RWPE1 (cell line): ENCODE data around the gene GPD1.

Source experiments
- CTCF ChIA-PET: fragments of 350-600 bp; sonication (Branson Sonifier 250); formaldehyde crosslinking; extraction: SDS; loops from one replicate; lab custom pipeline; 2021; lab: Yijun Ruan, JAX
- POLR2A ChIA-PET: fragments of 400-600 bp; formaldehyde crosslinking; extraction: SDS; loops from one replicate; lab custom pipeline; 2020; ENCODE audit warnings: antibody characterized with exemption; ENCODE audit not compliant: low non-redundant PET; lab: Yijun Ruan, JAX
- DNase-seq: peaks from one replicate; pipeline ENCODE4 v3.0.0; 2012; ENCODE audit warnings: low spot score
- H3K27ac ChIP-seq: fragments of 450-650 bp; 2 replicates; pipeline ENCODE4 v1.5.1; 2017
- CTCF ChIP-seq: fragments of 450-650 bp; conservative IDR thresholded peaks from 2 replicates; pipeline ENCODE4 v1.5.1; 2017; ENCODE audit warnings: low read depth, mild to moderate bottlenecking

Gene GPD1

GRCh38 chr12:50105913-50106450 lies 2.2 kb downstream of the GPD1 start:
- POLR2A ChIA-PET = interaction anchor here (0.6 kb wide), 1 partner anchor 65 kb away, joined by 6 read pairs; no protein-coding TSS in a partner anchor
- DNase-seq = no peak
- no peak overlapping the region for H3K27ac ChIP-seq
- TF ChIP-seq CTCF = no peak
- CTCF ChIA-PET = interaction anchor here (0.5 to 0.6 kb wide), 2 partner anchors 133 to 267 kb away, joined by 3 to 8 read pairs; no protein-coding TSS in a partner anchor

DNA sequence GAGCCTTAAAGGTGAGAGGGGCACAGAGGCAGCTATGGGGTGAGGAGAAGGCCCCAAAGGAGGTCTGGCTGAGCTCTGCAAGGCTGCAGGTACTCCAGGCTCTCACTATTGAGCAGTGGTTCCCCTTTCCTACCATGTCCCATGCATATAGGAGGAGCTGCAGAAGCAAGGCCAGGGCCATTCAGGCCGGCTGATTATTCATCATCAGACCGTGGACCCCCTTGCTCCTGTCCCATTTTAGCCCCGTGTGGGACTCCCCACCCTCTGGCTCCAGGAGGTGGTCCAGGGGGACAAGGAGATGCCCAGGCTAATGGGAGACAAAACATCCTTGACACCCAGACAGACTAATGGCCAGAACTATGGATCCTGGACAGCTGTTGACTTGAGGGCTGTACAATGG lies 3.1 kb downstream of the GPD1 start:
- H3K27ac ChIP-seq = no peak overlapping the region
- ChIA-PET POLR2A (no interaction called here), CTCF (interaction anchor here (1.0 kb wide), 1 partner anchor 69 kb away, joined by 6 read pairs; no protein-coding TSS in a partner anchor)
- no peak for DNase-seq
- no peak for TF ChIP-seq CTCF

DNA sequence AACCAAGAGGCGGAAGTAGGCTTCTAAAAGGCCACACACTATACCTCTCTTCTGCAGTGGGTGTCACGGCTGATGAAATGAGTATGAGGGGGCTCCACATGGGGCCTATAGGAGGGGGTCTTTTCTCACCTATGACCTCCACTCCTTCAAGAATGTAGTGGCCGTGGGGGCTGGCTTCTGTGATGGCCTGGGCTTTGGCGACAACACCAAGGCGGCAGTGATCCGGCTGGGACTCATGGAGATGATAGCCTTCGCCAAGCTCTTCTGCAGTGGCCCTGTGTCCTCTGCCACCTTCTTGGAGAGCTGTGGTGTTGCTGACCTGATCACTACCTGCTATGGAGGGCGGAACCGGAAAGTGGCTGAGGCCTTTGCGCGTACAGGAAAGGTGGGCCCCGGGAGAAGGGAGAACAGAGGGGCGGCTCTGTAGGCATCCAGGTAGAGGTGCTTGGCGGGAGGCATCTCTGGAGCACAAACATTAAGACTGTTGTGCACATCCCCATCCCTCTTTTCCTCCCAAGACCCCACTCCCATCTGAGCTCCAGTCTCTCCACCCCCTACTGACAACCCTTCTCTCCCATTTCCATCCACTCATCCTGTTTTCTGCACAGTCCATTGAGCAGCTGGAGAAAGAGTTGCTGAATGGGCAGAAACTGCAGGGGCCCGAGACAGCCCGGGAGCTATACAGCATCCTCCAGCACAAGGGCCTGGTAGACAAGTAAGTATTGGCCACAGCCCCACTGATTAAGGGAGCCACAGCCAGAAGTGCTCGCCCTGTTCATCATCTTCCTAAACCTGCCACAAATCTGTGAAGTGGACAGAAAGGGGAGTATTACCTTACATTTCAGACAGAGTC lies 3.8 kb downstream of the GPD1 start:
- ChIA-PET CTCF (interaction anchor here (0.6 to 1.0 kb wide), 2 partner anchors 68 to 139 kb away, joined by 6 read pairs; no protein-coding TSS in a partner anchor), POLR2A (no interaction called here)
- no peak for DNase-seq
- no peak for TF ChIP-seq CTCF
- H3K27ac ChIP-seq = no peak overlapping the region

- CTCF ChIA-PET = no interaction called here
- no peak for TF ChIP-seq CTCF
- no peak for DNase-seq
- peak overlapping the region; percentile 92 for H3K27ac ChIP-seq
- POLR2A ChIA-PET = no interaction called here
These were observed 5.5 kb downstream of the GPD1 start for GRCh38 chr12:50109319-50109718.

DNA sequence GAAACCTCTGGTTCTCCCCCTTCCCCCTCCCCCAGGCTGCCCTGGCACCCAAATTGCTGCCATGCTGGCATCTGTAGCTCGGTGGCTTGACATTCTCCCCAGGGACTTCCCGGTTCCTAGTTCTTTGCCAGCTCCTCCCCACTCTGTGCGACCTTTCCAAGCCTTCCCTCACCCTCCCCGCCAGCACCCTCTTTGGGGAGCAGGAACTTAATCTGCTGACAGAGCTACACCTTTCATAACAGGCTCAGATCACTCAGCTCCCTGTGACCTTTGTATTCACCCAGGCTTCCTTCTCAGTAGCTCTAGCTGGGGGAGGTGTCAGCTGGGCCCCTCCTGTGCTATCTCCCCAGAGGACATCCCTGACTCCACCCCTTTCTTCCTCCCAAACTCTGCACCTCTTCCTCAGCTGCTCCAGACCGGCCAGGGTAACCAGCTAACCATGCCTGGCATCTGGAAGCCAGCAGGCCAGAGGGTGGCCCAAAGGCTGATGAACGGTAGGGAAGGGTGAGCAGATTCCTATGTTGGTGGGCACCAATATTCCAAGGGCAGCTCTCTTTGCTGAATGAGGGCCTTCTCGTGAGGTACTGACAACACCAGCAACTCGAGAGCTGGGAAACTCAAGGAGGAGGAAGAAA lies 6.4 kb downstream of the GPD1 start:
- ChIA-PET CTCF (interaction anchor here (0.6 to 3.0 kb wide), 7 partner anchors 9 to 570 kb away, joined by 4 to 27 read pairs (median 7); no protein-coding TSS in a partner anchor), POLR2A (no interaction called here)
- H3K27ac ChIP-seq = peak overlapping the region; percentile 92
- no peak for TF ChIP-seq CTCF
- no peak for DNase-seq

DNA sequence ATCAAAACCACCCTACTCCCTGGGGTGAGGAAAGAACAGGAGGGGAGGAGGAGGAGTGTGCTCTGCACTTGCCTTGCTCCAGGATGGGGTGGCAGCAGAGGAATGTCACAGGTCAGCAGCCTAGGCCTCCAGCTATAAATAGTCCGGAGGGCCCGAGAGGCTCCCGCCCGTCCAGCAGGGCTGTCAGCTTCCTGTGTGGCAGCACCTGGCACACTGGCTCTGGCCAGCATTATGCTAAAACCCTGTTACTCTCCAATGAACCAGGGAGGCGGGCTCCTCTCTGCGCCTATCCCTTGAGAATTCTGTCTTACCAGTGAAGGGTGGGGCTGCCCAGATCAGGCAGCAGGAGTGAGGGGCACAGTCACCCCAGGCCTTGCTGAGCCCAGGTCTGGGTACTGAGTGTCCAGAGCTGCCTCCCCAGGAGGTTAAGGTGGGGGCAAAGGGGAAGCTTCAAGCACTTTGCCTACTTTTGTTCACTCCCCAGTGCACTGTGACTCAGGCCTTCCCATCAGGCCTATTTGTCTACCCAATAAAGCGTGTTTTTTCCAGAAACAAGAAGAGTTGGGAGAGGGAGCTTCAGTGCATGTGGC lies 7.0 kb downstream of the GPD1 start:
- ChIA-PET POLR2A (interaction anchor here (1.0 kb wide), 1 partner anchor 56 kb away, joined by 5 read pairs; no protein-coding TSS in a partner anchor), CTCF (interaction anchor here (0.6 to 3.0 kb wide), 14 partner anchors 10 to 329 kb away, joined by 3 to 27 read pairs (median 5); no protein-coding TSS in a partner anchor)
- TF ChIP-seq CTCF = no peak
- no peak for DNase-seq
- H3K27ac ChIP-seq = peak overlapping the region; percentile 92
